ENCODE results near the gene SPECC1L. TPM values are rescaled to one million over a fixed set of nuclear protein-coding genes. Genes with fewer than 3 reads are reported as not detected.

SPECC1L gene
- total RNA-seq, 1 donor from 2014 or later, result 173 TPM

GRCh38 chr22:24383061-24383460 is 112.4 kb downstream of the SPECC1L start:
- Mint-ChIP-seq H3K27me3 (ENCODE audit: unreplicated experiment) (peaks cover 6% of the 10 kb centered on the region), H3K36me3 (ENCODE audit: unreplicated experiment) (no peaks in the 10 kb centered on the region), H3K27ac (ENCODE audit: unreplicated experiment) (no peak overlapping the region), H3K9me3 (ENCODE audit: unreplicated experiment) (peaks cover 8% of the 10 kb centered on the region), H3K4me3 (ENCODE audit: unreplicated experiment) (no peak overlapping the region), H3K4me1 (ENCODE audit: low read depth, unreplicated experiment) (peaks cover 15% of the 10 kb centered on the region)
- no peak for DNase-seq
- TF ChIP-seq CTCF (IDR thresholded peaks at IDR 0.05; ENCODE audit: partially characterized antibody, unreplicated experiment), result no peak

- peaks cover 6% of the 10 kb centered on the region for H3K27me3 Mint-ChIP-seq (ENCODE audit: unreplicated experiment)
- no peaks in the 10 kb centered on the region for H3K36me3 Mint-ChIP-seq (ENCODE audit: unreplicated experiment)
- no peak for DNase-seq
- no peak overlapping the region for H3K27ac Mint-ChIP-seq (ENCODE audit: unreplicated experiment)
- no peak for TF ChIP-seq CTCF (IDR thresholded peaks at IDR 0.05; ENCODE audit: partially characterized antibody, unreplicated experiment)
- H3K4me1 Mint-ChIP-seq (ENCODE audit: low read depth, unreplicated experiment), result peaks cover 15% of the 10 kb centered on the region
- H3K4me3 Mint-ChIP-seq (ENCODE audit: unreplicated experiment), result no peak overlapping the region
- H3K9me3 Mint-ChIP-seq (ENCODE audit: unreplicated experiment), result peaks cover 8% of the 10 kb centered on the region
Observed at GRCh38 chr22:24384131-24384530, 113.5 kb downstream of the SPECC1L start.

GRCh38 chr22:24386937-24387471 is 116.4 kb downstream of the SPECC1L start:
- no peak for DNase-seq
- no peaks in the 10 kb centered on the region for H3K27me3 Mint-ChIP-seq (ENCODE audit: unreplicated experiment)
- peaks cover 9% of the 10 kb centered on the region for H3K4me1 Mint-ChIP-seq (ENCODE audit: low read depth, unreplicated experiment)
- no peak overlapping the region for H3K27ac Mint-ChIP-seq (ENCODE audit: unreplicated experiment)
- TF ChIP-seq CTCF (IDR thresholded peaks at IDR 0.05; ENCODE audit: partially characterized antibody, unreplicated experiment), result no peak
- no peak overlapping the region for H3K4me3 Mint-ChIP-seq (ENCODE audit: unreplicated experiment)
- peaks cover 1% of the 10 kb centered on the region for H3K9me3 Mint-ChIP-seq (ENCODE audit: unreplicated experiment)
- H3K36me3 Mint-ChIP-seq (ENCODE audit: unreplicated experiment), result no peaks in the 10 kb centered on the region

GRCh38 chr22:24389680-24390079 is 119.0 kb downstream of the SPECC1L start:
- Mint-ChIP-seq H3K36me3 (ENCODE audit: unreplicated experiment) (no peaks in the 10 kb centered on the region), H3K9me3 (ENCODE audit: unreplicated experiment) (peaks cover 3% of the 10 kb centered on the region), H3K27ac (ENCODE audit: unreplicated experiment) (no peak overlapping the region), H3K27me3 (ENCODE audit: unreplicated experiment) (no peaks in the 10 kb centered on the region), H3K4me3 (ENCODE audit: unreplicated experiment) (no peak overlapping the region), H3K4me1 (ENCODE audit: low read depth, unreplicated experiment) (peaks cover 9% of the 10 kb centered on the region)
- no peak for TF ChIP-seq CTCF (IDR thresholded peaks at IDR 0.05; ENCODE audit: partially characterized antibody, unreplicated experiment)
- no peak for DNase-seq

GRCh38 chr22:24390156-24390555 is 119.5 kb downstream of the SPECC1L start:
- TF ChIP-seq CTCF (IDR thresholded peaks at IDR 0.05; ENCODE audit: partially characterized antibody, unreplicated experiment), result no peak
- Mint-ChIP-seq H3K9me3 (ENCODE audit: unreplicated experiment) (peaks cover 3% of the 10 kb centered on the region), H3K4me1 (ENCODE audit: low read depth, unreplicated experiment) (peaks cover 9% of the 10 kb centered on the region), H3K27me3 (ENCODE audit: unreplicated experiment) (no peaks in the 10 kb centered on the region), H3K4me3 (ENCODE audit: unreplicated experiment) (no peak overlapping the region), H3K36me3 (ENCODE audit: unreplicated experiment) (peaks cover 2% of the 10 kb centered on the region), H3K27ac (ENCODE audit: unreplicated experiment) (no peak overlapping the region)
- no peak for DNase-seq

Measured in glutamatergic neuron (in vitro differentiated cells).